Lower lobe of right lung (tissue), 2 donors: ENCODE data around the gene SRP14. TPM values are rescaled to one million over a fixed set of nuclear protein-coding genes. Genes with fewer than 3 reads are reported as not detected.

Experiments
- ATAC-seq, 2 donors: fragments of 200-7000 bp; cut with Tn5 transposase; one replicate each; pipeline ENCODE4 v1.9.1; 2020 to 2022; ENCODE audit warnings: mild to moderate bottlenecking in 2 of 2, moderate library complexity in 2 of 2
- DNase-seq: peaks from one replicate; pipeline ENCODE4 v3.0.0-alpha.2; 2020
- H3K27ac ChIP-seq: fragments of 200-600 bp; one replicate; pipeline ENCODE4 v1.8.0; 2022
- H3K27me3 ChIP-seq: fragments of 200-600 bp; one replicate; pipeline ENCODE4 v1.8.0; 2022; ENCODE audit warnings: low read depth
- H3K36me3 ChIP-seq: fragments of 200-600 bp; one replicate; pipeline ENCODE4 v1.8.0; 2022; ENCODE audit warnings: mild to moderate bottlenecking
- H3K4me1 ChIP-seq: fragments of 200-600 bp; one replicate; pipeline ENCODE4 v1.8.0; 2022
- H3K4me3 ChIP-seq: fragments of 200-600 bp; one replicate; pipeline ENCODE4 v1.8.0; 2022; ENCODE audit warnings: mild to moderate bottlenecking
- H3K9me3 ChIP-seq: fragments of 200-600 bp; one replicate; pipeline ENCODE4 v1.8.0; 2022
- CTCF ChIP-seq: fragments of 200-600 bp; IDR thresholded peaks from one replicate; pipeline ENCODE4 v1.8.0; 2022; ENCODE audit warnings: antibody characterized with exemption, mild to moderate bottlenecking
- intact Hi-C: fragments of 100-400 bp; cut with DNase I; formaldehyde crosslinking; loops from one replicate; pipeline ENCODE4 v1.11.0; 2022
- total RNA-seq: library from RNA; stranded (reverse); fragmentation: NEBNext Ultra II Directional; extraction: Animal tissue kit (Norgen Biotek cat#: 25700); gene quantifications from one replicate; pipeline ENCODE4 v1.2.1, GENCODE V29; 2021
- donor health status: DM: no; HTN: yes; CAD: no; lungs with severe emphysema.

The SRP14 gene
- total RNA-seq, 1 donor from 2014 or later, result 138 TPM

DNA sequence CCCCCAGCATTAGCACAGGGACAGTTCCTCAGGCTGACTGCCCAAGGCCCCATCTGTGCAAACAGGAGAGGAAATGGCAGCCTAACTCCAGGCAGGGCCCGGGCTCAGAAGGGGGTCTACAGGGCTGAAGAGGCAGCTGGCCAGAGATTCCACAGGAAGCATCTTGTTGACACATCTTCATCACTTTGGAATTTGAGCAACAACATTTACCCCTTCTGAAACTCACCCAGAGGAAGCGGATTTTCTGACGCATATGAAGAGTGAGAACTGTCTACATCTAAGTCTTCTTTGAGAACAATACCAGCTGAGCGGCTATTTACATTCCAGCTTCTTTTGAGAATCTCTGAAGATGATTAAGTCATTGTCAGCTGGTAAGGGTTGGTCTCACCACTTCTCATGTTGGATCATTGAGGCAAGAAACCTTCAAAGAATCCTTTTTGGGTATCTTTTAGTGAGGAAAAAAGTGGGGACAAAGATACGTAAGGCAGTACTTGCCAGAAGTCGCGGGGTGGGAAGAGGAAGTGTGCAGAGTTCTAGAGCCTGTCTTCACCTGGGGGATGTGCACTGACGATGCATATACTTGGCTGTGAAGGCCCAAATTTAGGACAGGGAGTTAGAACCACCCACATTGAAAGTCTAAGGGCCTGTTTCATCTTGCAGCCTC, 25.4 kb upstream of the SRP14 start:
- H3K36me3 ChIP-seq, result no peaks in the 10 kb centered on the region
- peaks cover 20% of the 10 kb centered on the region for H3K4me1 ChIP-seq
- H3K27me3 ChIP-seq, result no peaks in the 10 kb centered on the region
- H3K9me3 ChIP-seq, result no peaks in the 10 kb centered on the region
- ATAC-seq, result no peak
- intact Hi-C loops, result no loop called here
- DNase-seq, result no peak
- no peak overlapping the region for H3K4me3 ChIP-seq
- TF ChIP-seq CTCF, result no peak
- no peak overlapping the region for H3K27ac ChIP-seq

GRCh38 chr15:40063563-40064011, 24.6 kb upstream of the SRP14 start:
- Histone ChIP-seq H3K36me3 (no peaks in the 10 kb centered on the region), H3K4me1 (peaks cover 12% of the 10 kb centered on the region), H3K27me3 (no peaks in the 10 kb centered on the region), H3K9me3 (no peaks in the 10 kb centered on the region), H3K4me3 (no peak overlapping the region), H3K27ac (no peak overlapping the region)
- intact Hi-C loops, result no loop called here
- no peak for TF ChIP-seq CTCF
- ATAC-seq (no peak), DNase-seq (no peak)

DNA sequence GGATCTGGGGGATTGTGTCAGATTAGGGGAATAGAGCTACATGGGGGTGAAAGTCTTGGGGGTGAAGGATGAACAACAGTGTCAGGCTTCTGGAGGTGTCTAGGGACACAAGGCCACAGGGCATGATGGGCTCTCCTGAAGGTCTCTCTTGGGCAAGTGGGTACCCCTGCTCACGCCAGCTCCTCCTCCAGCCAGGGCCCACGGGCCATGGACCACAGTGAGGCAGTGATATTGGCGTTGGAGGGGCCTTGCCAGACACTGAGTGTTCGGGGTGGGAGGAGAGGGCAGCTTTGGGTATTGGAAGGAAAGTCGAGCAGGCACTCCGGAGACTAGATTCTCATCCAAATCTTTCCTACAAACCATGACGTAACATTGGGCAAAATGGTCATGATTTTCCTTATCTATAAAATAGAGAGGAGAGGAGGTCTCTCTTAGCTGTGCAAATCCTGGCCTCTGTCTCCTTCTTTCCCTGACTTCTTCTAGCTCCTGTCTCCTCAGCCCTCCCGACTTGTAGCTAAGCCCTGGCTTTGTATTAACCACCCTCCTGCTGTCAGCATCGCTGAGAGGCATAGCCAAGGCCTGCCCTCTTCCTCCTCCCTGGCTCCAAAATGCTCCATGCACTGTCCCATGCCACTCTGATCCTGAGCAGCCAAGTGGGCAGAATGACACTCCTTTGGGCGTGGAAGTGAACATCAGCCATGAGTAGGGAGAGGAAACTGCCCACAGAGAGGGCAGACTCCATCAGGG, 24.0 kb upstream of the SRP14 start:
- H3K4me3 ChIP-seq, result no peak overlapping the region
- no peak for ATAC-seq
- H3K9me3 ChIP-seq, result no peaks in the 10 kb centered on the region
- no peak overlapping the region for H3K27ac ChIP-seq
- H3K36me3 ChIP-seq, result no peaks in the 10 kb centered on the region
- no peaks in the 10 kb centered on the region for H3K27me3 ChIP-seq
- H3K4me1 ChIP-seq, result peaks cover 6% of the 10 kb centered on the region
- TF ChIP-seq CTCF, result no peak
- no peak for DNase-seq
- intact Hi-C loops, result no loop called here

DNA sequence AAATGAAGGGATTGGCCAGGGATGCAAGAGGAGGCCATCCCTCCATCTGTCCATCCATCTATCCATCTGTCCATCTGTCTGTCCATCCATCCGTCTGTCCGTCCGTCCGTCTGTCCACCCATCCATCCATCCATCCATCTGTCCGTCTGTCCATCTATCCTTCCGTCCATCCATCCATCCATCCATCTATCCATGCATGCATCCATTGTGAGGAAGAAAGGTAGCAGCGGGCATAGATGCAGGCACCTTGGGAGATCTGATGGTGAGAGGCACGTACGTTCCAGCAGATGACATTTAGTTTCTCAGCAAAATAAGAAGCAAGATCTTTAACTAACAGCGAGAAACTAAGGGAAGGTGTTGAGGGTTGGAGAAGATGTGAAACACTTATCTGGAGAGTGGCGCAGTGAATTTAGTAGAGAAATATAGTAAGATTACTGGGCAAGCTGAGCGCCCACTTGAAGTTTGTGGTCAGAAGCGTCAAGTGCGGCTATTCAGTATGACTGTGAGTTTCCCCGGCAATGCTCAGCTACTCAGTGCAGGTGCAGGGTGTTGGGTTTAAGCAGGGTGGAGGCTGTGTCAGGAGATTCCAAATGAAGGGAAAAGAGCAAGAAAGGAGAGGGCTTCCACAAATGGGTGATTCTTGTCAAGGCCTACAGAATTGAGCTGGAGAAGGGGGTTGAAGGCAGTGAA, 22.4 kb upstream of the SRP14 start:
- ATAC-seq (peak; percentile 71 to 81), DNase-seq (no peak)
- no peak overlapping the region for H3K4me3 ChIP-seq

More for the DNA sequence above, 22.4 kb upstream of the SRP14 start:
- no peak overlapping the region for H3K27ac ChIP-seq
- intact Hi-C loops, result no loop called here
- no peak for TF ChIP-seq CTCF
- H3K27me3 ChIP-seq, result no peaks in the 10 kb centered on the region
- no peaks in the 10 kb centered on the region for H3K9me3 ChIP-seq
- H3K36me3 ChIP-seq, result peaks cover 8% of the 10 kb centered on the region
- no peaks in the 10 kb centered on the region for H3K4me1 ChIP-seq
